ENCODE data around the gene SLC5A6.

DNA sequence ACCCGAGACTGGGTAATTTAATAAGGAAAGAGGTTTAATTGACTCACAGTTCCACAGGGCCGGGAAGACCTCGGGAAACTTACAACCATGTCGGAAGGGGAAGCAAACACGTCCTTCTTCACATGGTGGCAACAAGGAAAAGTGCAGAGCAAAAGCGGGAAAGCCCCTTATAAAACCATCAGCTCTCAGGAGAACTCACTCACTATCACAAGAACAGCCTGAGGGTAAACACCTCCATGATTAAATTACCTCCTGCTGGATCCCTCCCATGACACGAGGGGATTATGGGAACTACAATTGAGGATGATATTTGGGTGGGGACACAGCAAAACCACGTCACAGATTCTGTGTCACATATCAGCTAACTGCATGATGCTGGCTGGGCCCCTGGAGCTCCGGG is 51.9 kb downstream of the SLC5A6 start:
- TF ChIP-seq, protein P1, sequence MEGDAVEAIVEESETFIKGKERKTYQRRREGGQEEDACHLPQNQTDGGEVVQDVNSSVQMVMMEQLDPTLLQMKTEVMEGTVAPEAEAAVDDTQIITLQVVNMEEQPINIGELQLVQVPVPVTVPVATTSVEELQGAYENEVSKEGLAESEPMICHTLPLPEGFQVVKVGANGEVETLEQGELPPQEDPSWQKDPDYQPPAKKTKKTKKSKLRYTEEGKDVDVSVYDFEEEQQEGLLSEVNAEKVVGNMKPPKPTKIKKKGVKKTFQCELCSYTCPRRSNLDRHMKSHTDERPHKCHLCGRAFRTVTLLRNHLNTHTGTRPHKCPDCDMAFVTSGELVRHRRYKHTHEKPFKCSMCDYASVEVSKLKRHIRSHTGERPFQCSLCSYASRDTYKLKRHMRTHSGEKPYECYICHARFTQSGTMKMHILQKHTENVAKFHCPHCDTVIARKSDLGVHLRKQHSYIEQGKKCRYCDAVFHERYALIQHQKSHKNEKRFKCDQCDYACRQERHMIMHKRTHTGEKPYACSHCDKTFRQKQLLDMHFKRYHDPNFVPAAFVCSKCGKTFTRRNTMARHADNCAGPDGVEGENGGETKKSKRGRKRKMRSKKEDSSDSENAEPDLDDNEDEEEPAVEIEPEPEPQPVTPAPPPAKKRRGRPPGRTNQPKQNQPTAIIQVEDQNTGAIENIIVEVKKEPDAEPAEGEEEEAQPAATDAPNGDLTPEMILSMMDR (IDR thresholded peaks at IDR 0.05): no peak
- TF ChIP-seq POLR2A (IDR thresholded peaks at IDR 0.05): no peak
